ENCODE results near the gene GCDH. TPM values are rescaled to one million over a fixed set of nuclear protein-coding genes. Genes with fewer than 3 reads are reported as not detected.
"Not testable (repeated sequence)": the region's sequence is repeated elsewhere in the genome, so short reads cannot be mapped to it uniquely, and the experiment has no call there.

The GCDH gene
- total RNA-seq, 1 donor from 2014 or later: 16.1 TPM

DNA sequence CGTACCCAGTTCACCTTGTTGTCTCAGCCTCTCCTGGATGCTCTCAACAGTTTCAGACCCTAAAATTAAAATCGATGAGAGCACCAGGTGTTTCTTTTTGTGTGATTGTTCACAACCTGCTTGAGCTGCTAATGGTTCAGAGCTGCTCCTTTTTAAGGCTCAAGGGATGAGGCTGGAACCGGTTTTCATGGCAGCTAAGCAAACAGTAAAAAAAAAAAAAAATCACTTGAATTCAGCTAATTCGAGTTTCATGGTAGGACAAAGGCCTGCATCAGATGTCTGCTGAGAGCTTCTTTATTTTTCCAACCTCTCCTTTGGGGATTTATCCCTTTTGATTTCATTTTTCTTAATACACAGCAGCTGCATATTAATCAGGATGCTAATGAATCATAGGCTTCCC lies 21.6 kb downstream of the GCDH start:
- peak; percentile 12 for ATAC-seq

GRCh38 chr19:12913011-12913561 lies 22.1 kb downstream of the GCDH start:
- peak; percentile 76 for ATAC-seq

GRCh38 chr19:12913851-12914690 lies 23.1 kb downstream of the GCDH start:
- ATAC-seq: peak; percentile 6

DNA sequence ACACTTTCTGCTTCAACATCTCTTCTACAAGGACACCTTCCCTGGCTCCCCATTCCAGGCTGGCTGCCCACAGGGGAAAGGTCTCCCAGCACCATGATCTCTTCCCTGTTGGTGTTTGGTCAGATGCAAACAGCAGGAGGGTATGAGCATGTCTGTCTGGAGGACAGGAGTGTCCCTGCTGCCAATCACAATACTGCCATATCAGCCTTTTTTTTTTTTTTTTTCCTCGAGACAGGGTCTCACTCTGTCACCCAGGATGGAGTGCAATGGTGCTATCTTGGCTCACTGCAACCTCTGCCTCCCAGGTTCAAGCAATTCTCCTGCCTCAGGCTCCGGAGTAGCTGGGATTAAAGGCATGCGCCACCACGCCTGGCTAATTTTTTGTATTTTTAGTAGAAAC lies 24.9 kb downstream of the GCDH start:
- not testable (repeated sequence) for ATAC-seq

DNA sequence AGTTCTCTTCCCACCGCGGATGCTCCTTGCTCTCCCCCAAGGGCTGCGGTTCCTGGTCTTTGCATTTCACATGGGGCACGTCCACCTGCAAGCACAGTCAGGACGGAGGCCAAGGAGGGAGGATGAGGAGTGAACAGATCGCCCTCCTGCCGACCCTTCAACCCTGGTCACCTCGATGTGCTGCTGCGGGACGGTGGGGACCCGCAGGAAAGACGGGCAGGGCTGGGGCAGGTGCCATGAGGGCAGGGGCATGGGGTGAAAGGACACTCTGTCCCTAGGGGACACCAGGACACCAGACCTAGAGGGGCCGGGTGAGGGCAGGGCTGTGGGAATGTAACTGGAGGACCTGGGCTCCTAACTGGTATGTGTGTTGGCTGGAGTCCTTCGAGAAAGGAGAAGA lies 27.3 kb downstream of the GCDH start:
- ATAC-seq: no peak

DNA sequence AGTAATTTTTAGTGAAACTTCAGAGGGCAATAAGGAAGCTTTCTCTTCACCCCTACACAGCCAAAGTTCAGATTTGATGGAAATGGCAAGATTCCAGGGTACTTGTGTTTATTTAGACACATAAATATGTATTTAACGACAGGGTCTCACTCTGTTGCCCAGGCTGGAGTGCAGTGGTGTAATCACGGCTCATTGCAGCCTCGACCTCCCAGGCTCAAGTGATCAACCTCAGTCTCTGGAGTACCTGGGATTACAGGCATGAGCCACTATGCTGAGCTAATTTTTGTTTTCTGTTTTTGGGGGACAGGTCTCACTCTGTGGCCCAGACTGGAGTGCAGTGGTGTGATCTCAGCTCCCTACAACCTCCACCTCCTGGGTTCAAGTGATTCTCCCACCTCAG lies 30.1 kb downstream of the GCDH start:
- ATAC-seq: no peak

- ATAC-seq: no peak
These were observed 32.0 kb downstream of the GCDH start for GRCh38 chr19:12922959-12923358.

- no peak for ATAC-seq
These were observed 33.8 kb downstream of the GCDH start for GRCh38 chr19:12924621-12925310.

DNA sequence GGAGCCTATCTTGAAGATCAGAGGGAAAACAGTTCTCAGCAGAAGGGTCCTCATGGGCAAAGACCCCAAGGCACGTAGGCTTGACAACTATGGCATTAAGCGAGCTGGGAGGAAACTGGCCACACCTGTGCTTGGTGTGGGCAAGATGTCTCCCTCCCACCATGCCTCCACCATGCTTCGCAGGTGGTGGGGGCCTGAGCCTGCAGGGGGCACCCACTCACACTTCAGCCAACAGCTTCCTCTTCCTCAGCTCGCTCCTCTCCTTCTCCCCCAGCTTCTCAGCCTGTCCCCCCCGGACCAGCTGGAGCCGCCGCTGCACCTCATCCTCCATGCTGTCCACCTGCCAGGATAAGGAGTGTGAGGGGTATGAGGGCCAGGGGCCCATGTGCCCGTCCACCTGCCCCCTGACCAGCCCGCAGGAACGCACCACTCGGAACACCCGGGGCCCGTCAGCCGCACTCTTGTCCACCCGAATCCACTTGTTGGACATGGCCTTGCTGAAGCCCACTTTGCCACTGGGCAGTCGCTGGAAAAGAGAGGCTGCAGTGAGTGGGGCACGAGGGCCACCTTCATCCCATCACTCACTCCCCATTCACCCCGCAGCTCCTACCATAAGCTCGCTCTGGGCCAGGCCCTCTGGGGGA lies 39.2 kb downstream of the GCDH start:
- no peak for ATAC-seq

- ATAC-seq: no peak
These were observed 41.7 kb downstream of the GCDH start for GRCh38 chr19:12932392-12933286.

DNA sequence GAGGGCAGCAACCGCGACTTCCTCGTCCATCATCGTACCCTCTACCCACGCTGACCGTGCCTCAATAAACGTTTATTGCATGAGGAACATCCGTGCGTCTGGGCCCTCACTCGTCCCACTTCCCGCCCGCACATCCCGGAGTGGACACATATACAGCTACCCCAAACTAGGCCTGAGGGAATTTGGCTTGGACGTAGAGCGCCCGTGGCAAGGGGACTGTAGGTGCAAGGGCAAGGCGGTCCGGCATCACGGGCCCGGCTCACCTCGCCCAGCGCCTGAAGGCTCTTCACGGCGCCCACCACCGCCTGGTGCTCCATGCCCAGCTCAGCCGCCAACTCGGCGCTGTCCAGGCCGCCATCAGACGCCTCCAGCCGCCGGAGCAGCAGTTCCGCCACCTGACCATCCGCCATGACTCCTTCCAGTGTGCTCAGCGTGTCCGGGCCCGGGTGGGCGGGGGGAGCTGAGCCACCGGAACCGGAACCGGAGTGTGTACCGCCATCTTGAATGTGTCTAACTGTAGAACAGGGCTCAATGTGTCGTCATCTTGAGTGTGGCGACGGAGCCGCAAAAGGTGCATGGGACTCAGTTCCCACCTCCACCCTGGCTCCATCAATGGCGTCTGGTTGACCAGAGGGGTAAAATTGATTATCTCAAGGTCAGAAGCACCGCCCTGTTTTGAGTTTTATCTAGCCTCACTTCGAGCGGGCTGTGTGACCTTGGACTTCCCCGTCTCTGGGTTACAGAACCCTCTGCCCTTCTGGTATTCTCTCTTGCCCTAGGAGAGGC lies 42.5 kb downstream of the GCDH start, which contains the start of gene FARSA:
Gene FARSA, minus strand, starts transcription at position 425 of the 786 bp plus-strand sequence. Its CDS starts 15 bp downstream, at position 410.
- peak; percentile 80 for ATAC-seq

- ATAC-seq: no peak
These were observed 44.1 kb downstream of the GCDH start for GRCh38 chr19:12935071-12935470.

DNA sequence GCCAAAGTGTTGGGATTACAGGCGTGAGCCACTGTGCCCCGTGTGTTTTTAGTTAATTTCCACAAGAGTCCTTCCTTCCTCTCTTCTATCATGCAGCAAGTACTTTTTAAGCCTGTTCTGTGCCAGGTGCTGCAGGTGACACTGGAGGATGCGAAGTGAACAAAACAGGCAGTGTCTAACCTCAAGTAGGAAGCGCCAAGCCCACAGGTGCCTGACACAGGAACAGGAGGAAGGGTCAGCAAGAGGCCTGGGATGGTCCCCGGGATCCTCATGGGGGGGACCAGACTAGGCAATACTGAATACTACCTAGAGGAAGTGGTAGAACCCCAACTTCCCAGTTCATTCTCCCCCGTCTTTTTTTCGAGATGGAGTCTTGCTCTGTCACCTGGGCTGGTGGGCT lies 45.6 kb downstream of the GCDH start:
- ATAC-seq: no peak

DNA sequence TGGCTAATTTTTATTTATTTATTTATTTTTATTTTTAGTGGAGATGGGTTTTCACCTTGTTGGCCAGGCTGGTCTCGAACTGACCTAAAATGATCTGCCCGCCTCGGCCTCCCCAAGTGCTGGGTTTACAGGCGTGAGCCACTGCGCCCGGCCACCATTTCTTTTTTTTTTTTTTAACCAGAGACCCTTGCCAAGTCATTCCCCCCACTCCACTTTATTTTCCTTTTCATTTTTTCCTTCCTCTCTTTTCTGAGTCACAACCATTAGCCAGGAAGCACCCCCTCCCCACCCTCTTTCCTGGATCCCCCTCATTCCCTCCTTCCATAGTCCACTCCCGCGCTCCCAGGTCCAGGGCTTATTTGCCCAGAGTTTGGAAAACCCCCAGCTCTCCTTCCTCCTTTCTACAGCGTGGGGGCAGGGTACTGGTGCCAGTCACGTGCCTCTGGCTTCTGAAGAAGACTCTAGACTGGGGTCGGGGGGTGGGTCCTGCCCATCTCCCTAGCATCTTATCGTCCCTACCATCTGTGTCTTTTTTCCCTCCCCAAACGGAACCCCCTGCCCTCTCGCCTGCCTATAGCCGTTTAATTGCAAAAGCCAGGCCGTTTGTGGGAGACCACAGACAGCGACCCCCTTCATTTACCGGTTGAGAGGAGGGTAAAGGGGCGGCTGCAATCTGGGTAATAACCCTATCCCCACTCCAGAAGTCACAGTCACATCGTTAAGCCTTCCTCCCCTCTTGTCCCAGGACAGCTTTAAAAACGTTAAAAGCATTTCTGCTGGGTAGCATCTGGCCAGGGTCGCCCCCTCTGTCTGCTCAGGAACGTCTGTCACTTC lies 46.4 kb downstream of the GCDH start:
- no peak for ATAC-seq

DNA sequence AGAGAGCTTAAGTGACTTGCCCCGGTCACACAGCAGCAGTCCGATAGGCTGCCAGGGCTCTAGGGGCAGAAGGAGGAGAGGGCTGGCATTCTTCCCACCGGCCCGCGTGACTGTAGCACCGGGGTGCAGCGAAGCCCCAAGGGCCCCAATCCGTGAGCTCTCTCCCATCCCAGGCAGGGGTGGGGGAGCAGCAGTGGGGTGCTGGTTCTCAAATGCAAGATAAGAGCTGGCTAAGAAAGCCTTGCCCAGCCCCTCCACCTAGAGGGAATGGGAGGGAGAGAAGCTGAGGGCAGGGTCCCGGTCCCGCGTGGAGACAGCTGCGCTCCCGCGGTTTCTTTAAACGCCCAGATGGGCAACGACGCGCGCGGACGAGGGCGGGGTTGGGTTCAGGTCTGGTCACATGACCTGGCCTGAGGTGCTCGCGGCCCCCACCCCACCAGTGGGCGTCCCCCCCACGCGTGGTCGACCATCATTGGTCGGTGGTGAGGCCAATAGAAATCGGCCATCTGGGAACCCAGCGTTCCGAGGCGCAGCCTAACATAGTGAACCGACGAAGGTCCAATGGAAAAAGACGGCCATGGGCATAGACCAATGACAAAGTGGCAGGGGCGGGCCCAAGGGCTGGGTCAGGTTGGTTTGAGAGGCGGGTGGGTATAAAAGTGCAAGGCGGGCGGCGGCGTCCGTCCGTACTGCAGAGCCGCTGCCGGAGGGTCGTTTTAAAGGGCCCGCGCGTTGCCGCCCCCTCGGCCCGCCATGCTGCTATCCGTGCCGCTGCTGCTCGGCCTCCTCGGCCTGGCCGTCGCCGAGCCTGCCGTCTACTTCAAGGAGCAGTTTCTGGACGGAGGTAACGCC lies 47.2 kb downstream of the GCDH start, which contains the start of gene CALR:
Gene CALR, plus strand, starts transcription at position 683 of the 852 bp plus-strand sequence. Its CDS starts 71 bp downstream, at position 754.
- peak; percentile 93 for ATAC-seq

DNA sequence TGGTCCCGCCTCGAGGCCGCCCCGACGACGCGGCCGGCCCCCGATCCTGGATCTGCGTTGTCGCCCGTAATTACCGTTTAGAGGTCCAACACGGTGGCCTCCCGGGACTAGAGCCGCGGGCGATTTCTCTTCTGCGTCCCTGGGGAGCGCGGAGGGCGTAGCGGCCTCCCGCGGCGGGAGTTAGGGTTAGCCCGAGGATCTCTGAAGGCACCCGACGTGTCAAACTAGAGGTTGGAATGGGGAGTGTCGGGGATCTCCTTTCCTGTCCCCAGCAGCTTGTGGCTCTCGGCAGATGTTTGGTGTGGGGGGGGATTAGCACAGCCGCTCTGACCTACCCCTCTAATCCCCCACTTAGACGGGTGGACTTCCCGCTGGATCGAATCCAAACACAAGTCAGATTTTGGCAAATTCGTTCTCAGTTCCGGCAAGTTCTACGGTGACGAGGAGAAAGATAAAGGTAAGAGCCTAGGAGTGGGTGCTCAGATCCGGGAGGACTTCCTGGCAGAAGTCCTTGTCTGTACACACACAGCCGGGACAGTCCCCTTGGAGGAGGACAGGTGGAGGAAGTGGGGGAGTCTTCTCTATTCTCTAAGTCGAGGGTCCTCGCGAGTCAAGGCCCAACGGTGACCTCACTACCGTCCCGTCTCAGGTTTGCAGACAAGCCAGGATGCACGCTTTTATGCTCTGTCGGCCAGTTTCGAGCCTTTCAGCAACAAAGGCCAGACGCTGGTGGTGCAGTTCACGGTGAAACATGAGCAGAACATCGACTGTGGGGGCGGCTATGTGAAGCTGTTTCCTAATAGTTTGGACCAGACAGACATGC lies 48.0 kb downstream of the GCDH start:
- ATAC-seq: peak; percentile 51

DNA sequence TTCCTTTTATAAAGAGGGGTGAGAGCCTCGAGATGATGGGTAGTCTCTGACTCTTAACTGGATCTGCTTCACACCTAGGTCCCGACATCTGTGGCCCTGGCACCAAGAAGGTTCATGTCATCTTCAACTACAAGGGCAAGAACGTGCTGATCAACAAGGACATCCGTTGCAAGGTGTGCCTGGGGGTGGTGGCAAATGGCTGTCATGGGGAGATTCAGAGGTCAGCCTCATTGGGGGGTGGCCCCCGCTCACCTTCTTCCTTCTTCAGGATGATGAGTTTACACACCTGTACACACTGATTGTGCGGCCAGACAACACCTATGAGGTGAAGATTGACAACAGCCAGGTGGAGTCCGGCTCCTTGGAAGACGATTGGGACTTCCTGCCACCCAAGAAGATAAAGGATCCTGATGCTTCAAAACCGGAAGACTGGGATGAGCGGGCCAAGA lies 49.0 kb downstream of the GCDH start:
- ATAC-seq: no peak

DNA sequence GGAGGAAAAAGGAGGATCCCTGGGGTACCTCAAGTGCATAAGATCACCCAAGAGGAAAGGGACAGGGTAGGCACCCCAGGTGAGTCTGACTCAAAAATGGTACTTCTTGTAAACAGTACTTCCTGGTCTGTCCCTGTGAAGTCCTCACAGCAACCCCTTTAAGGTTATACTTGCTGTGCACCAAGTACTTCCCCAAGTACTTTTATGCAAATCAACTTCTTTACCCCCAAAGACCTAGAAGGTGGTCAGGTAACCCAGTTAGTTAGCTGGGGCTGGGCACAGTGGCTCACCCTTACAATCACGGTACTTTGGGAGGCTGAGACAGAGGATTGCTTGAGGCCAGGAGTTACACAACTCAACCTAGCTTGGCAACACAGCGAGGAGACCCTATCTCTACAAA lies 49.9 kb downstream of the GCDH start:
- no peak for ATAC-seq
